ENCODE data around the gene LRAT. TPM values are rescaled to one million over a fixed set of nuclear protein-coding genes. Genes with fewer than 3 reads are reported as not detected.

LRAT gene
- total RNA-seq, 1 experiment from 2014 or later: 1.7 TPM

GRCh38 chr4:154741131-154741665, 2.6 kb upstream of the LRAT start:
- no peak for TF ChIP-seq EZH2 (IDR thresholded peaks at IDR 0.05; ENCODE audit: borderline replicate concordance, low read depth, low read length, poor library complexity, severe bottlenecking)
- TF ChIP-seq CTCF (conservative IDR thresholded peaks at IDR 0.05; ENCODE audit: low read depth, low read length): no peak
- no TSS peak for BruUV-seq (replicated peaks)
- Histone ChIP-seq H3K36me3 (ENCODE audit: insufficient read depth, low read length, poor library complexity, severe bottlenecking) (no peaks in the 10 kb centered on the region), H3K27me3 (replicated peaks; ENCODE audit: insufficient read depth, low read depth, low read length, poor library complexity) (peaks cover 6% of the 10 kb centered on the region), H3K4me3 (ENCODE audit: low read depth, low read length, poor library complexity, severe bottlenecking) (no peak overlapping the region), H3K9me3 (ENCODE audit: low read depth, low read length, poor library complexity, severe bottlenecking) (no peaks in the 10 kb centered on the region), H3K4me1 (ENCODE audit: insufficient read depth, low read length, poor library complexity, severe bottlenecking) (peaks cover 20% of the 10 kb centered on the region), H3K27ac (ENCODE audit: low read depth, low read length, poor library complexity, severe bottlenecking) (no peak overlapping the region)
- CTCF ChIA-PET: no interaction called here
- POLR2A ChIA-PET (ENCODE audit: low non-redundant PET): no interaction called here
- no peak for DNase-seq (ENCODE audit: low spot score)
- intact Hi-C loops (cut with micrococcal nuclease; ENCODE audit: unreplicated experiment): no loop called here

- no TSS peak for BruUV-seq (replicated peaks)
- ChIA-PET CTCF (no interaction called here), POLR2A (ENCODE audit: low non-redundant PET) (no interaction called here)
- TF ChIP-seq EZH2 (IDR thresholded peaks at IDR 0.05; ENCODE audit: borderline replicate concordance, low read depth, low read length, poor library complexity, severe bottlenecking) (no peak), CTCF (conservative IDR thresholded peaks at IDR 0.05; ENCODE audit: low read depth, low read length) (no peak)
- Histone ChIP-seq H3K27ac (ENCODE audit: low read depth, low read length, poor library complexity, severe bottlenecking) (no peak overlapping the region), H3K9me3 (ENCODE audit: low read depth, low read length, poor library complexity, severe bottlenecking) (no peaks in the 10 kb centered on the region), H3K4me3 (ENCODE audit: low read depth, low read length, poor library complexity, severe bottlenecking) (peak overlapping the region; percentile 2), H3K4me1 (ENCODE audit: insufficient read depth, low read length, poor library complexity, severe bottlenecking) (peaks cover 20% of the 10 kb centered on the region), H3K36me3 (ENCODE audit: insufficient read depth, low read length, poor library complexity, severe bottlenecking) (no peaks in the 10 kb centered on the region), H3K27me3 (replicated peaks; ENCODE audit: insufficient read depth, low read depth, low read length, poor library complexity) (peaks cover 6% of the 10 kb centered on the region)
- DNase-seq (ENCODE audit: low spot score): peak; percentile 53
- intact Hi-C loops (cut with micrococcal nuclease; ENCODE audit: unreplicated experiment): no loop called here
Measured at GRCh38 chr4:154741922-154742850, 1.6 kb upstream of the LRAT start.

GRCh38 chr4:154744341-154744926, 634 bp downstream of the LRAT start:
- BruUV-seq (replicated peaks): no TSS peak
- Histone ChIP-seq H3K27ac (ENCODE audit: low read depth, low read length, poor library complexity, severe bottlenecking) (no peak overlapping the region), H3K9me3 (ENCODE audit: low read depth, low read length, poor library complexity, severe bottlenecking) (no peaks in the 10 kb centered on the region), H3K4me3 (ENCODE audit: low read depth, low read length, poor library complexity, severe bottlenecking) (peak overlapping the region; percentile 61), H3K27me3 (replicated peaks; ENCODE audit: insufficient read depth, low read depth, low read length, poor library complexity) (peaks cover 6% of the 10 kb centered on the region), H3K4me1 (ENCODE audit: insufficient read depth, low read length, poor library complexity, severe bottlenecking) (peaks cover 10% of the 10 kb centered on the region), H3K36me3 (ENCODE audit: insufficient read depth, low read length, poor library complexity, severe bottlenecking) (no peaks in the 10 kb centered on the region)
- ChIA-PET CTCF (no interaction called here), POLR2A (ENCODE audit: low non-redundant PET) (no interaction called here)
- intact Hi-C loops (cut with micrococcal nuclease; ENCODE audit: unreplicated experiment): no loop called here
- DNase-seq (ENCODE audit: low spot score): no peak
- TF ChIP-seq CTCF (conservative IDR thresholded peaks at IDR 0.05; ENCODE audit: low read depth, low read length): no peak
- no peak for TF ChIP-seq EZH2 (IDR thresholded peaks at IDR 0.05; ENCODE audit: borderline replicate concordance, low read depth, low read length, poor library complexity, severe bottlenecking)
